SIG-M5 treated with dmso at 0.1 percent for 504 hours (cell line): ENCODE results near the gene ATF6.
A peak's percentile ranks its signal among the peaks of the same experiment; 100 is the strongest.

Experiments
- DNase-seq: peaks from one replicate; lab custom pipeline; 2025; ENCODE audit not compliant: unreplicated experiment; lab: John Stamatoyannopoulos, UW

ATF6 gene

DNA sequence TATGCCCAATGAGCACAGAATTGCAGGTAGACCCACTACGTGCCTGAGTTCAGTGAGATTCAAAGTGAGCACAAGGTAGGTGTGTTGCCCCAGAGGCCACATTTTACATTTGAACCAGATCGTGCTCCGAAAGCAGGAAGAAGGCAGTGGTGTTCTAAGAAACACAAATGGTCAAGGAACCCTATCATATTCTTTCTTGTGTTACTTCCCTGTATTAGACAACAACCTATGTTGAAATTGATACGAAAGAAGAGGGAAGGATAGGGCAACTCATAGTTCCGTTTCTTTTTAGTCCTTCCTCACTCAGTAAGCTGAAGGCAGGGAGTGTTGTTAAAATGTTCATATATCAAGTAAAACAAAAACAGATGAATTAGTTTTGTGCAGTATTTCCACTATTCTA lies 223.7 kb downstream of the ATF6 start:
- peak; percentile 95 for DNase-seq

DNA sequence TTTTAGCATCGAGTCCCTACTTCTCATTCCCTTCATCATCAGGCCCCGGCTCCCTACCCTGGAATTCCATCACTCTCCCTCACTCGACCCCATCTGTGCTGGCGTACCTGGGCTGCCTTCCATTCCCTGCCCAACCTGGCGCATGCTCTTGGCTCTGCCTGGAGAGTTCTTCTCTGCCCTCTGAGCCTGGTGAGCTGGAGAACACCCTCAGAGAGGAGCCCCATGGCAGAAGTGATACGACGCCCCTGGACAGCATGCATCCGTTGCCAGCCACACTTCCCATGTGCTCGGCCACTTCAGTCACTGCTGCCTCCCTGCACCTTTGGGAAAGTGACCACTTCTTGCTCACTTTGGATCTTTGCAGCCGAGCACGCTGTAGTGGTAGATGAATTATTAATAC lies 227.5 kb downstream of the ATF6 start:
- no peak for DNase-seq

DNA sequence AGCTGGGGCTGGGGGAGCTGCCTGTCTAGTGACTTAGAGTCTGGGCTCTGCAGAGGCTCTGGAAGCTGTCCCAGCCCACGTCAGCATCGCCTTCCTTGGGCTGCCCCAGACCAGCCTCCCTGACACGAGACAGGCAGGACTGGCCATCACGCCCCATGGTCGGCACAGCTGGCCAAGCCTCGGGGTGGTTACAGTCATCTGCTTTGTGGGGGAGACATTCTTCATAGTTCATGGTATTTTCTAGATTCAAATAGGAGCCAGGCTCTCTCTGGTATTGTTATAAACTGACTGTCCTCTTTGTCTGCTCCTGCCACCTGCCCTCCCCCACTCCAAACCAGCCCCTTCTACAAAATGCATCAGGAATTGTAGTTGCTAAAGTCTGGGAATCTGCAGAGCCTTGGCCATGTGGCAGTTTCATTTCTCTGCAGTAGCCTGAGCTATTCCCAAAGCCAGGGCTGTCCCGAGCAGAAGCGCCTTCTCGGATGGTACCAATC lies 228.1 kb downstream of the ATF6 start:
- no peak for DNase-seq

DNA sequence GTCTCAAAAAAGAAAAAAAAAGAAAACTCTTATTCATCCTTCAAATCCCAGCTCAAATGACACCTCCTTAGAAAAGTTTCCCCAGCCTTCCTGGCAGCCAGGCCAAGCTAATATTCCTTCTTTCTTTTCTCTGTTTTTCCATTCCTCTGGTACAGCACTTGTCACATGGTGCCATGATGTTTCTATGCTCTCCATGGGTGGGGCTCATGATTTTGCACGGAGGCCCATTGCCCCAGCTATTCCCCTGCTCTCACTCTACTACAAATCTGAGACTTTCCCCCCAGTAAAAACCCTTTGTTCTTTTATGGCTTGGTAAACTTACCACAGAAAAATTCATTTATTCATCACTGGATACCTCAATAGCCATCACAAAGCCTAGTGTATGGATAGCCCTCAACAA lies 231.0 kb downstream of the ATF6 start:
- no peak for DNase-seq

DNA sequence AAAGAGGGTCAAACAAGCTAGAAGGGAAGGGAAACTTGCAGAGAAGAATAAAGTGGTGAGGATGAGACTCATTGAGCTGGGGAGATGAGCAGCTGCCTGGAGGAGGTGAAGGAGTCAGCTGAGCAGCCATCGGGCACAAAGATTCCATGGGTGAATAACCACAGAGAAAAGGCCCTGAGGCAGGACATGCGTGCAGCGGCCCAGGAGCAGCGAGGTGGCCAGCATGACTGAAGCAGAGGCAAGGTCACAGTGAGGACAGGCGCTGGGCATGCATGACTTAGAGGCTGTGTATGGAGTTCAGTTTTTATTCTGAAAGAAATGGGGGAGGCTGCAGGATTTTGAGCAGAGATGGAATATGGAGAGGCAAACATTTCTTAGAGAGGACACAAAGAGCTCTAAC lies 232.7 kb downstream of the ATF6 start:
- DNase-seq = no peak

DNA sequence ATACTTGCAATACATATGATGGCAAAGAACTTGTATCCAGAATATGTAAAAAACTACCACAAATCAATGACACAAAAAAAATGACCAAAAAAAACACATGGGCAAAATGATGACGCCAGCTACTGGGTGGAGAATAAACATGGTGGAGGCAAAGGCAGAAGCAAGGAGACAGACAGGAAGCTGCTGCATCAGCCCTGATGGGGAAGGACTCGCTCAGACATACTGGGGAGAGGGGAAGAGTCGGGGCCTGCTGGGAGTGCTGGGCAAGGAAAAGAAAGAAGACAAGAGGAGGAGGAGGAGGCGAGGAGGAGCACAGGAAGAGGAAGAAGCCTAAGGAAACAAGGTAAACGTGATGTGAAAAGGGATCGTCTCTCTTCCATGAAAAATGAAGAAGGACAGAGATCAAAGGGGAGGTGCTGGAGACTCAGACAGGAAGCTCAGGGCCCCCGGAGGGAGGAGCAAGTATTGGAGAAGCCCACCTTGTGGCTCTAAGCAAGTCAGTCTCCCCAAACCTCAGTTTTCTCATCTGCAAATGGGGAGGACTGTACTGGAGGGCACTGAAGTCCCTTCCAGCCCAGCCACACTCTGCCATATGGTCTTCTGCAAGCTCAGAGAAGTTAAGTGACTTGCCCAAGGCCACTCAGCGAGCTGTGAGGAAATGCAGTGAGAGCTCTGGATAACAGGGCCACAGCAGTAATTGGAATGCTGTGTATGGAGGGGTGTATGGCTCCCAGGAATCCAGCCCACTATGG lies 233.4 kb downstream of the ATF6 start:
- no peak for DNase-seq

DNA sequence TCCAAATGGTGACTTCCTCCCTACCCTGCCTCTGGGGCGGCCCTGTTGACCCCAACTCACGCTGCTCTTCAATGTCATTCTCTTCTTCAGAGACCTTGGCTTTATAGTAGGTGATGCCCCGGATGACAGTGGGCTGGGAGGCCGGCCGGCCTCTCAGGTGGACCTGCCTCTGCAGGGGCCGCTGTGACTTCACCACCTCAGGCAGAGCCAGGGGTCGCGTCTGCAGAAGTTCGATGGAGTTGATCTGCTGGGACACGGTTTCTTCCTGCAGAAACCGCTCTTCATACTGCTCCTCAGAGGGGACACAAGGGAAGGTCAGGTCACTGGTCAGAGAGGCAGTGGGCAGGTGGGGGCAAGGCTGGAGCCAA lies 233.9 kb downstream of the ATF6 start:
- no peak for DNase-seq

DNA sequence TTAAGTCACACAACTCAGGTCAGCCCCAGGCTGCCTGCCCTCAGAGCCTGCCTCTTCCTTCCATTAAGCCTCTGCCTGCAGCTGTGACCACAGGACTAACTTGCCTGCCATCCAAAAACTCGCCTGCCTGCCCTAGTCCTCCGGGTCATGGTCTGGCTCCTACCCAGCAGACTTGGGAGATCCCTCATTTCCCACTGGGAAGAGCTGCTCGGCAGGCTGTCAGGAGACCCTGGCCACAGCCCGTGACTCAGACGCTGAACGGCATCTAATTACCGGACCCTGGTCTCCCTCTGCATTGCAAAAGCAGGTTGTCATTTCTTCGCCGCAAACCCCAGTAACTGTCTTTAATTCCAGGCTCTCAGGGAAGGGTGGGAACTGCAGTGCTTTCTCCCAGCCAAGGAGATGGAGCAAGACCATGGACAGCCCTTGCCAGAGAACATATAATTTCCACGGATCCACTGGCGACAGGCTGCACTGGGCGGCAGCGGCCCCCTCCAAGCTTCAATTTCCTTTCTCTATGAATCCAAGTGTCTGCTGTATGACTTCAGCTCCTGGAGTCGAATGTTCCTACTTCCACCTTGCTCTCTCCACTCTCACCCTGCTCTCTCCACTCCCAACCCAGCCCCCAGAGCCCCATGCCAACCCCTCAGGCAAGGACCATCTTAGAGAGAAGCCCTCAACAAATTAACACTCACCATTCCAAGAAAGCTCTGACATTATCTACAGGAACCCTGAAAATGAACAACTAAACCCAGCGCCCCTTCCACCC lies 237.1 kb downstream of the ATF6 start:
- no peak for DNase-seq

DNA sequence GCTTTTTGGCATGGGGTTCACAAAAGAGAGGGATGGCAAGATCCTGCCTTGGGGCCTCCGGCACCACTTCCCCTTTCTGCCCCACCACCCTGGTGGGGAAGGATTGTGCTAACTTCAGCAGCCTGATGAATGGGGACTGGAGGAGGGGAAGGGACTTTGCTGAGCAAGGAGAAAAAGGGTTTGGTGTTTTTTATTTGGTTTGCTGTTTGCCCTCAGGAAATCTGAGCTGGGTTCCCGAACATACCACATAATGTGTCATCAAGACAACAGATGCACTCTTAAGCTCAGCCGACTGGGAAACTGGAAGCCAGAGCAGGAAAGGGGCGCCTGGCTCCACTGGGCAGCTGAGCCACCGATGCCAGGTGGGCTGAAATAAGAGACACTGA lies 237.7 kb downstream of the ATF6 start:
- peak; percentile 88 for DNase-seq

DNA sequence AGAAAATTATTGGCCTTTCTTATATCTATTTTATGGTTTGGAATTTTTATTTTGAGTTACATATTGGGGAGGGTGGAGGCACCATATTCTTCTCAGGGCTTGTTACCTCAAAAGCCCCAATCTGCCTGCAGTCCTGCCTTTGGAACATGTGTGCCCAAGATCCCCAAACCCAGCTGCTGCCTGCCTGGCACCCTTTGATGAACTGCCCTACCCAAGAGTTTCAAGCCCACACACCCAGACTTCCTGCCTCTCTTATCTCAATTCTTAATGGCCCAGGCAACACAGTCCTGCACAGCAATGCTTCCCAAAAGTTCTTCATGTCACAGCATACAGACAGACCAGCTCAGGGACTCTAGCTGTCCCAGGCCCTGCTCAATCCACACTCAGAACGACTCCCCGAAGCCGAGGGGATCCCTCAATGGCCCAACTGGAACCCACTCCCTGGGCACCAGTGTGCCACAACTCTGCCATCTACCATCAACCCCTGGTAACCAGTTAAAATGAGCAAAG lies 238.4 kb downstream of the ATF6 start:
- DNase-seq = no peak

DNA sequence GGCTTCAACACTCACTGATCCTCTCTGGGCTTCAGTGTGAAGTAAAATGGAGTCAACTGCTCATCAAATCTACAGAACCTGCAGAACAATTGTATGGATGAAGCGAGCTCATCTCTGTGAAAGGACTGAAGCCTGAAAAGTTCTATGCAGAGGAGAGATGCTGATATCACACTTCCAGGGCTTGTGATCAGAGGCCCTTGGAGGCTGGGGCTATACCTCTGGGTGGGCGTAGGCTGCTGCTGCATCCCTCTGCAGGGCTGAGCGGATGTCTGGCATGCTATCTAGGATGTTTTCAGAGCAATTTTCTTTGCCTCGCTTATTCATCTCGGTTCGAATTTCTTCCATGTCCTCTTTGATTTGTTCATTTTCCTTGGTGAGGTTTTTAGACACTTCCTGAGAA lies 240.0 kb downstream of the ATF6 start:
- DNase-seq = no peak

DNA sequence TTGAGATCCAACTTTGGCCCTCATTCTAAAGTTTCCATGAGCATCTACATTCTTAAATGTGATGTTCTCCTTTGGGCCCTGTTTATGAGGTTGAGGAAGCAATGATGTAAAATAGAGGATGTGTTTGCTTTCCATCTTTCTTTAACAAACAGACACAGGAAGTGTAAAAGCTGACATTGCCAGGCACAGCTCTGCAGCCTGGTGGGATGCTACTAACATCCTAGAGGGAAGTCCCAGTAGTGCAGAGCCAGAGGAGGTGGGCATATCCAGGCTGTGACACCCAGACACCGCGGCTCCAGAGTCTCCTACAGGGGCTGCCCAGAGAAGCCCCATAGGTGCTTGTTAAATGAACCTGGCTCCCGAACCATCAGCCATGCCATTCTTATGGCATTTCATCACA lies 241.3 kb downstream of the ATF6 start:
- DNase-seq = no peak

DNA sequence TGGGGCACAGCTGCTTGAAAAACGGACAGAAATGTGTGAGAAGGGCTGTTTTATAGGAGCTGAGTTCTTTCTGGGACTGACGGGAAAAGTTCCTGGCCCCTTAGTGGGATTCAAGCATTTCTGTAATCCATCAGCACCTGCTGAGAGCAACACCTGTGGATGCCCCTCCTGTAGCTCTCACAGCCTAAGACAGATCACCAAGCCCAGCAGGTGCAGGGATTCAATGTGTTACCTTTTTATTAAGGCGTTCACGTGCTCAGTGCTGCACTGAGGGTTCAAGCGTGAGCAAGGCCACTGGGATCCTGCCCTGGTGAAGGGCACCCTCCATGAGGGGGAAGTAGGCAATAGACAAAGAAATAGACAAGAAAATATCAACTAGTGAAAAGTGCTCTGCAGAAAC lies 242.7 kb downstream of the ATF6 start:
- DNase-seq = no peak

DNA sequence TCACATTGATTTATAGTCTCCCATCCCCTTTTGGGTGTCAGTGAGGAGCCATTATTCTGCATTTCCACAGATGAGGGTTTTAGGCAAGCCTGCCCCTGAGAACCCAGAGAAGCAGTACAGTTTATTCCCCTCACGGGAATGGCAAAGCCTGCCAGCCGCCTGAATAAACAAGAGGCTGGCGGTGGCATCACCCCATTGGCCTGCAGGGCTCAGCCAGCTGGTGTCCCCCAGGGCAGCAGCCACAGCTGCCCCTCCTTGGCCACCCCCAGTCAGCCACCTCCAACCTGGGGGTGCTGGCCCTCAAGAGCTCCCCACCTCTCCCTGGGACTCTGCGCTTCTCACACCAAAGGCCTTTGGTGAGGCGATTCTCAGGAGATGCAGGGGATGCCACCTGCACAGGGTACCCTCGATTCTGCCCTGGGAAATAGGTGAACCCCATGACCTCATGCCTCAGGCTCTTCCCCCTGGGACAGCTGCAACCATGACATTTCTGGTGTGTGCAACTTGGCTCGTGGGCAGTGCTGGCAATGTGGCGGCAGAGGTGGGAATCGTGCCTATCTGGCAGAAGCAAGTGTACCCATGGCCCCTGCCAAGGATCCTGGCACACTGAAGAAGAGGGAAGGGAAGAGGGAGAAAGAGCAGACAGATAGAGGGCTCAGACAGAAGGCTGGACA lies 243.5 kb downstream of the ATF6 start:
- no peak for DNase-seq

DNA sequence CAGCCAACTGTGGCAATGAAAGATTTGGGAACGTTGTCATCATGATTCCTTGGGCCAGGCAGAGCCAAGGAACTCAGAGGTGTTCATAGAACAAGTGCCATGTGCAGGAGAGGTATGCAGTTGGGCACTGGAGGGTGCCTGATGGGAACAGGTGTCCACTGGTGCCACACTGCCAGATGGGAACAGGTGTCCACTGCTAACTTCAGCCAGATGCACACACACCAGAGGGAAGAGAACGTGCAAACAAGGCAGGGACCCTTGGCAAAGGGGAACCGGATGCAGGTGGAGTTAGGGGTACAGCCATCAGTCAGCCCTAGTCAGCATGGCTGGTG lies 244.0 kb downstream of the ATF6 start:
- no peak for DNase-seq

DNA sequence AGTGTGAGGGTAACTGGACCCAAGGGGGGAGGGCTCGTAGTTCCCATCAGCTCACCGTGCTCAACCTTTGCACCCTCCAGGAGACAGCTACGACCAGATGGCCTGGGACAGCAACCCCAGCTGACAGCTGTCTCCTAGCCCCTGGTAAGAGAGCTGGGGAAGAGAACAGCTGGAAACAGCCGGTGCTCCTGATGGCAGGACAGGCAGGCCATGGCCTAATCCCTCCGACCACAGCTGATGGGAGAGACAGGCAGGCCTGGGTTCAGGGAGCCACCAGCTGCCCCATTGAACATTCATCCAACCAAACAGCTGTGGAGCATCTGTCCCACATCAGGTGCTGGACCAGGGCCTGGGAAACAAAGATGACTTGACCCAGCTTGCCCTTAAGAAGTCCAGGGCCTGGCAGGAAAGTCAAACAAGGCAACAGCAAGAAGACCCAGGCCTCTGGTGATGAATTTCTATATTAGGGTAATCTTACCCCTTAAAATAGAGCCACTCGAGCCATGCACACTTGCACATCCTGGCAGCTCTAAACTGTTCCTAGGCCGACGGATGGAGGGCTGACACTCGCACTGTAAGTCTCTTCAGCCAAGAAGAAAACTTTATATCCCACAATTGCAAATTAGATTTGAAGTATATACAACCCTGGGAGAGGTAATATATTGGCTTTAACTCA lies 245.4 kb downstream of the ATF6 start:
- no peak for DNase-seq

DNA sequence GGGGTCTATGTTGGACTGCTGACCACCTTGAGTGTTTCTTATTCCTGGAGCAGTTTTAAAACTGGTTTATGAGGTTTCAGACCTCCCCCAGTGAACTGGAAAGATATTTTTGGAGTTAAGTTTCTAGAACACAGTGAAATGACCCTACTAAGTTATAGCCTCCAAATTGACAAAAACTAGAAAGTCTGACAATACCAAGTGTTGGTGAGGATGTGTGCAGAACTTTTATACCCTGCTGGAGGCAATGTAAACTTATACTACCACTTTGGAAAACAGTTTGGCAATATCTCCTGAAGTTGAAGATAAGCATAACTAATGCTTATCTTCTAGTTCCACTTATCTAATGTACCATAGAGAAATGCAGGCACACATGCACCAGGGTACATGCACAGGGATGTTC lies 247.2 kb downstream of the ATF6 start:
- DNase-seq = no peak
